B cell (primary cell): ENCODE results near the gene NAALADL1. TPM values are rescaled to one million over a fixed set of nuclear protein-coding genes. Genes with fewer than 3 reads are reported as not detected.

Source experiments
- ATAC-seq: fragments of 200-7000 bp; cut with Tn5 transposase; one replicate; pipeline ENCODE4 v1.10.0; 2021; ENCODE audit warnings: low read depth, mild to moderate bottlenecking, moderate number of reproducible peaks, moderate library complexity
- CTCF ChIA-PET: fragments of 350-600 bp; sonication (Branson Sonifier 250); formaldehyde crosslinking; loops from one replicate; lab custom pipeline; 2021; ENCODE audit warnings: antibody characterized with exemption, inconsistent platforms; lab: Charles Lee
- POLR2A ChIA-PET: fragments of 350-600 bp; sonication (Branson Sonifier 250); formaldehyde crosslinking; loops from one replicate; lab custom pipeline; 2021; ENCODE audit warnings: antibody characterized with exemption; lab: Charles Lee
- DNase-seq: peaks from one replicate; pipeline ENCODE4 v3.0.0; 2013
- H2AFZ ChIP-seq: 2 replicates; pipeline ENCODE4 v1.6.1; 2012; ENCODE audit warnings: mild to moderate bottlenecking, low read depth, low read length; ENCODE audit not compliant: insufficient read depth, poor library complexity, severe bottlenecking
- H3K27ac ChIP-seq, 2 donors: 1 replicate in 1 of 2; 2 replicates in 1 of 2; pipeline ENCODE4 v1.5.1; 2012 to 2013; ENCODE audit warnings: low read length in 2 of 2, mild to moderate bottlenecking in 2 of 2, moderate library complexity in 1 of 2
- H3K27me3 ChIP-seq, 4 experiments: fragments of 200-600 bp in 1 of 4; sonication (generic) in 1 of 4; replicated peaks in 1 of 4; 1 replicate in 2 of 4; 2 replicates in 2 of 4; pipeline versions ENCODE4 v1.6.1 to v1.7.0; 2013 to 2016; ENCODE audit warnings: low read length in 3 of 4, mild to moderate bottlenecking in 2 of 4, mixed read lengths in 1 of 4, moderate library complexity in 1 of 4; ENCODE audit not compliant: insufficient read depth in 4 of 4, control insufficient read depth in 3 of 4; ENCODE audit errors: control extremely low read depth in 1 of 4
- H3K36me3 ChIP-seq, 2 experiments: replicated peaks in 1 of 2; 1 replicate in 1 of 2; 2 replicates in 1 of 2; pipeline versions ENCODE4 v1.6.1 to v1.7.1; 2013; ENCODE audit warnings: low read length in 1 of 2; ENCODE audit not compliant: insufficient read depth in 2 of 2, control insufficient read depth in 1 of 2; ENCODE audit errors: control extremely low read depth in 1 of 2, extremely low read depth in 1 of 2
- H3K4me1 ChIP-seq, 2 donors: fragments of 200-600 bp in 1 of 2; sonication (generic) in 1 of 2; 1 replicate in 1 of 2; 2 replicates in 1 of 2; pipeline versions ENCODE4 v1.5.1 to v1.6.1; 2013 to 2017; ENCODE audit warnings: low read length in 2 of 2; ENCODE audit not compliant: control insufficient read depth in 2 of 2, insufficient read depth in 2 of 2
- H3K4me2 ChIP-seq: replicated peaks from 2 replicates; pipeline ENCODE3; 2012; ENCODE audit warnings: mild to moderate bottlenecking, low read depth, low read length; ENCODE audit not compliant: poor library complexity, severe bottlenecking
- H3K4me3 ChIP-seq, 5 experiments: fragments of 200-600 bp in 1 of 5; sonication (generic) in 1 of 5; 1 replicate in 3 of 5; 2 replicates in 2 of 5; pipeline versions ENCODE4 v1.5.1 to v1.7.0; 2011 to 2016; ENCODE audit warnings: low read length in 4 of 5, mild to moderate bottlenecking in 4 of 5, low read depth in 2 of 5, control low read depth in 1 of 5, moderate library complexity in 1 of 5; ENCODE audit not compliant: insufficient read depth in 1 of 5; ENCODE audit errors: control extremely low read depth in 1 of 5, extremely low read depth in 1 of 5
- H3K79me2 ChIP-seq: fragments of 200-600 bp; sonication (generic); one replicate; pipeline ENCODE4 v1.6.0; 2016; ENCODE audit warnings: low read length; ENCODE audit not compliant: control insufficient read depth, insufficient read depth
- H3K9ac ChIP-seq: fragments of 200-600 bp; sonication (generic); 2 replicates; pipeline ENCODE4 v1.6.1; 2017; ENCODE audit warnings: mild to moderate bottlenecking, low read length, moderate library complexity
- H3K9me3 ChIP-seq, 3 donors: one replicate each; pipeline versions ENCODE4 v1.6.1 to v1.7.1; 2013; ENCODE audit warnings: low read length in 2 of 3; ENCODE audit not compliant: control insufficient read depth in 2 of 3, insufficient read depth in 1 of 3; ENCODE audit errors: control extremely low read depth in 1 of 3
- H4K20me1 ChIP-seq: 2 replicates; pipeline ENCODE4 v1.6.0; 2012; ENCODE audit warnings: mild to moderate bottlenecking, low read length; ENCODE audit not compliant: insufficient read depth, control insufficient read depth, poor library complexity, severe bottlenecking
- H3K27ac Mint-ChIP-seq: one replicate; pipeline ENCODE4 v1.8.0; 2021; ENCODE audit warnings: mixed read lengths
- H3K27me3 Mint-ChIP-seq: one replicate; pipeline ENCODE4 v1.8.0; 2021; ENCODE audit warnings: mixed read lengths
- H3K4me1 Mint-ChIP-seq: one replicate; pipeline ENCODE4 v1.8.0; 2021; ENCODE audit warnings: mixed read lengths
- H3K4me3 Mint-ChIP-seq: one replicate; pipeline ENCODE4 v1.8.0; 2021; ENCODE audit warnings: mixed read lengths
- H3K9me3 Mint-ChIP-seq: one replicate; pipeline ENCODE4 v1.8.0; 2022; ENCODE audit warnings: mixed read lengths; ENCODE audit not compliant: insufficient read depth
- CTCF ChIP-seq: fragments of 200-600 bp; IDR thresholded peaks from one replicate; pipeline ENCODE4 v1.8.0; 2022; ENCODE audit warnings: antibody characterized with exemption, mild to moderate bottlenecking
- EZH2 ChIP-seq: IDR thresholded peaks from 2 replicates; pipeline ENCODE4 v1.6.1; 2012; ENCODE audit warnings: borderline replicate concordance, low read depth, mild to moderate bottlenecking, moderate library complexity, low read length; ENCODE audit not compliant: insufficient read depth, poor library complexity, severe bottlenecking
- WGBS: methylation state at CpG from one replicate; pipeline ENCODE4 v1.1.5; 2013; ENCODE audit warnings: missing lambda C conversion rate; ENCODE audit not compliant: insufficient coverage; 5-methylcytosine and 5-hydroxymethylcytosine counted together
- intact Hi-C: fragments of 100-400 bp; cut with micrococcal nuclease; formaldehyde crosslinking; loops from one replicate; pipeline ENCODE4 v1.10.0; 2022
- polyA plus RNA-seq: library from polyadenylated mRNA; depleted of rRNA; stranded (reverse); fragments of >200 nt; gene quantifications from 2 replicates; pipeline ENCODE4 v1.2.3, GENCODE V29; 2012
- total RNA-seq, 2 donors: library from RNA; stranded (reverse); fragments of 120-200 nt in 1 of 2; gene quantifications; 1 replicate in 1 of 2; 2 replicates in 1 of 2; pipeline versions ENCODE4 v1.2.3 to v1.2.4, GENCODE V29; 2013 to 2022

Gene NAALADL1
- total and polyA plus RNA-seq, 2 donors (not counting 1 experiment from before 2014, with no cell fraction given), result 23.0 to 40.2 TPM

- Histone ChIP-seq H4K20me1 (no peaks in the 10 kb centered on the region), H2AFZ (no peak overlapping the region), H3K79me2 (peaks cover 35% of the 10 kb centered on the region), H3K4me2 (no peak overlapping the region), H3K4me1 (peaks cover 9 to 35% of the 10 kb centered on the region in 2 donors), H3K4me3 (no peak overlapping the region), H3K27me3 (no peaks in the 10 kb centered on the region), H3K9ac (no peak overlapping the region), H3K9me3 (no peaks in the 10 kb centered on the region), H3K27ac (no peak overlapping the region), H3K36me3 (peaks cover 0 to 23% of the 10 kb centered on the region in 2 experiments)
- Mint-ChIP-seq H3K27ac (peak overlapping the region; percentile 50), H3K27me3 (no peaks in the 10 kb centered on the region), H3K4me1 (peaks cover 23% of the 10 kb centered on the region), H3K4me3 (no peak overlapping the region), H3K9me3 (no peaks in the 10 kb centered on the region)
- POLR2A ChIA-PET, result no interaction called here
- intact Hi-C loops, result no loop called here
- TF ChIP-seq CTCF (no peak), EZH2 (no peak)
- CTCF ChIA-PET, result interaction anchor here (0.5 to 4.7 kb wide), 2 partner anchors 11 to 16 kb away, joined by 3 to 36 read pairs; partner anchors contain the start of gene SNX15
- no peak for DNase-seq
- WGBS, result 98% methylated on average over 4 of the region's 4 CpGs
- no peak for ATAC-seq
Measured at GRCh38 chr11:65016705-65017104, 41.6 kb downstream of the NAALADL1 start.

GRCh38 chr11:65014726-65015227 lies 43.6 kb downstream of the NAALADL1 start:
- Histone ChIP-seq H3K4me2 (peak overlapping the region; percentile 82), H4K20me1 (no peaks in the 10 kb centered on the region), H3K27ac (peak overlapping the region; percentile 93 to 98), H2AFZ (peak overlapping the region; percentile 74), H3K9ac (peak overlapping the region; percentile 80), H3K36me3 (peaks cover 0 to 10% of the 10 kb centered on the region in 2 experiments), H3K4me1 (peaks cover 9 to 35% of the 10 kb centered on the region in 2 donors), H3K9me3 (no peaks in the 10 kb centered on the region), H3K27me3 (no peaks in the 10 kb centered on the region), H3K4me3 (peak overlapping the region; percentile 38 to 92 (median 83)), H3K79me2 (peaks cover 35% of the 10 kb centered on the region)
- H3K27me3 Mint-ChIP-seq, result no peaks in the 10 kb centered on the region
- no peak for TF ChIP-seq CTCF
- TF ChIP-seq EZH2, result no peak
- peak overlapping the region; percentile 91 for H3K27ac Mint-ChIP-seq
- intact Hi-C loops, result loop anchor here (1.0 to 5.0 kb wide), 10 partner anchors 13 to 247 kb away; partner anchors contain the start of genes ATG2A, CDCA5, MAJIN and POLA2
- ChIA-PET POLR2A (interaction anchor here (0.5 to 1.9 kb wide), 14 partner anchors 13 to 1345 kb away, joined by 3 to 8 read pairs (median 3); partner anchors contain the start of genes TM7SF2 and VPS51), CTCF (interaction anchor here (0.8 to 5.0 kb wide), 25 partner anchors 10 to 301 kb away, joined by 3 to 36 read pairs (median 5); partner anchors contain the start of genes BATF2, CAPN1, FAU and MRPL49)
- H3K4me3 Mint-ChIP-seq, result peak overlapping the region; percentile 88
- DNase-seq (no peak), ATAC-seq (no peak)
- H3K9me3 Mint-ChIP-seq, result no peaks in the 10 kb centered on the region
- H3K4me1 Mint-ChIP-seq, result peaks cover 23% of the 10 kb centered on the region
- 20% methylated on average over 10 of the region's 23 CpGs for WGBS
